K562 (cell line): ENCODE data around the gene SEC11A. TPM values are rescaled to one million over a fixed set of nuclear protein-coding genes. Genes with fewer than 3 reads are reported as not detected.

Source experiments
- CEBPZ ChIP-seq: fragments of 150-350 bp; IDR thresholded peaks from 2 replicates; pipeline ENCODE4 v1.6.1; 2014; ENCODE audit warnings: low read depth, mild to moderate bottlenecking, low read length, borderline replicate concordance
- E2F4 ChIP-seq: sonication (generic); formaldehyde crosslinking; IDR thresholded peaks from 2 replicates; pipeline ENCODE4 v1.8.0; 2022; ENCODE audit warnings: mild to moderate bottlenecking, low read depth, missing genetic modification reagents
- FOXK2 ChIP-seq, 2 experiments: fragments of 450-650 bp; IDR thresholded peaks in 1 of 2; conservative IDR thresholded peaks in 1 of 2; 2 replicates each; pipeline ENCODE4 v1.6.1; 2016; ENCODE audit warnings: low read depth in 2 of 2, mild to moderate bottlenecking in 1 of 2
- MCM5 ChIP-seq: fragments of 450-650 bp; IDR thresholded peaks from 2 replicates; pipeline ENCODE4 v1.6.1; 2016; ENCODE audit warnings: low read depth
- PTBP1 ChIP-seq: fragments of 200-400 bp; formaldehyde crosslinking; IDR thresholded peaks from 2 replicates; pipeline ENCODE4 v1.6.1; 2017; ENCODE audit warnings: low read depth, low read length
- UBTF ChIP-seq, 2 experiments: IDR thresholded peaks; 2 replicates each; pipeline ENCODE4 v1.6.1; 2012; ENCODE audit warnings: improper control_type of control experiment in 2 of 2, low read depth in 2 of 2, low read length in 2 of 2, borderline replicate concordance in 1 of 2
- ZNF121 ChIP-seq: sonication (generic); formaldehyde crosslinking; conservative IDR thresholded peaks from 2 replicates; pipeline ENCODE4 v1.8.0; 2022; ENCODE audit warnings: missing genetic modification reagents
- ZNF518B ChIP-seq: fragments of 250-450 bp; sonication (Bioruptor Pico); IDR thresholded peaks from 2 replicates; pipeline ENCODE4 v1.5.0; 2021; ENCODE audit warnings: mild to moderate bottlenecking, moderate library complexity
- polyA plus RNA-seq, 8 experiments: library from polyadenylated mRNA; depleted of rRNA in 4 of 8; stranded (reverse) in 5 of 8; unstranded in 3 of 8; fragments of >200 nt; fragmentation: Nextera tagmentation in 2 of 8; fragmentation: Illumina TruSeq in 1 of 8; extraction: Ambion mirVana in 2 of 8; extraction: Trizol in 1 of 8; gene quantifications; 2 replicates each; pipeline versions ENCODE4 v1.2.1 to v1.2.3, GENCODE V29; 2011 to 2014; ENCODE audit warnings: inconsistent platforms in 1 of 8, missing spikeins in 1 of 8
- total RNA-seq, 7 experiments: library from RNA; depleted of rRNA in 6 of 7; stranded (reverse); fragments of >200 nt in 6 of 7; fragmentation: Illumina TruSeq in 2 of 7; extraction: Trizol in 2 of 7; gene quantifications; 2 replicates each; pipeline versions ENCODE4 v1.2.1 to v1.2.3, GENCODE V29; 2011 to 2021; ENCODE audit warnings: low replicate concordance in 1 of 7

The SEC11A gene
- total and polyA plus RNA-seq, 9 of the 15 experiments (the other 6 are each of a cell fraction or from before 2014, with no cell fraction given), result 175 to 310 (median 229) TPM

GRCh38 chr15:84752700-84753099, 36.8 kb upstream of the SEC11A start (continued):
- TF ChIP-seq ZNF518B (CRISPR knock-in tag) (no peak), ZNF121 (no peak), FOXK2 (conservative IDR thresholded peaks at IDR 0.05 in 1 of 2, IDR thresholded peaks at IDR 0.05 in 1 of 2; ENCODE audit: low read depth in 2 of 2) (no peak), UBTF (IDR thresholded peaks at IDR 0.05; ENCODE audit: borderline replicate concordance in 1 of 2, low read depth in 2 of 2, low read length in 2 of 2) (no peak), MCM5 (no peak), PTBP1 (no peak), E2F4 (CRISPR knock-in tag) (no peak), CEBPZ (no peak)
